GM12878 (cell line): ENCODE data around the gene AK4. TPM values are rescaled to one million over a fixed set of nuclear protein-coding genes. Genes with fewer than 3 reads are reported as not detected.

Experiments
- ATAC-seq: fragments of 200-7000 bp; cut with Tn5 transposase; 3 replicates; pipeline ENCODE4 v1.9.1; 2020; ENCODE audit warnings: mild to moderate bottlenecking, moderate library complexity
- BruUV-seq: library from RNA; stranded (reverse); fragments of 400-500 nt; replicated peaks from 2 replicates; lab custom pipeline; 2021; lab: Mats Ljungman, UMichigan
- CTCF ChIA-PET: fragments of 300-600 bp; sonication (Branson Sonifier 250); formaldehyde crosslinking; extraction: SDS; loops from one replicate; lab custom pipeline; 2021; ENCODE audit warnings: inconsistent platforms; lab: Yijun Ruan, JAX
- POLR2A ChIA-PET: fragments of 350-600 bp; formaldehyde crosslinking; extraction: SDS; loops from one replicate; lab custom pipeline; 2021; ENCODE audit warnings: inconsistent platforms; lab: Charles Lee
- RAD21 ChIA-PET: fragments of 300-600 bp; sonication (Branson Sonifier 250); formaldehyde crosslinking; loops from one replicate; lab custom pipeline; 2023; ENCODE audit warnings: antibody characterized with exemption; ENCODE audit not compliant: unreplicated experiment; lab: Charles Lee
- SMC1A ChIA-PET: fragments of 300-600 bp; sonication (Branson Sonifier 250); formaldehyde crosslinking; loops from one replicate; lab custom pipeline; 2023; ENCODE audit not compliant: unreplicated experiment, uncharacterized antibody; lab: Charles Lee
- DNase-seq: peaks from one replicate; pipeline ENCODE4 v3.0.0-alpha.2; 2011; ENCODE audit warnings: low read depth, low spot score
- FAIRE-seq: peaks from 3 replicates; lab custom pipeline; 2011; peaks lifted over from hg19 to GRCh38; lab: Jason Lieb, UNC
- H2AFZ ChIP-seq: 2 replicates; pipeline ENCODE4 v1.6.0; 2011; ENCODE audit warnings: low read depth, low read length, control low read depth; ENCODE audit not compliant: control insufficient read depth
- H3K27ac ChIP-seq: 2 replicates; pipeline ENCODE4 v1.5.1; 2011; ENCODE audit warnings: control low read depth; ENCODE audit not compliant: control insufficient read depth, insufficient read depth
- H3K27me3 ChIP-seq, 2 experiments: replicated peaks in 1 of 2; 2 replicates each; pipeline versions ENCODE4 v1.6.0 to v1.6.1; 2011; ENCODE audit warnings: low read length in 1 of 2; ENCODE audit not compliant: control insufficient read depth in 2 of 2, insufficient read depth in 2 of 2
- H3K36me3 ChIP-seq, 2 experiments: 2 replicates each; pipeline ENCODE4 v1.5.1; 2011; ENCODE audit warnings: low read length in 1 of 2; ENCODE audit not compliant: control insufficient read depth in 2 of 2, insufficient read depth in 2 of 2
- H3K4me1 ChIP-seq: 2 replicates; pipeline ENCODE4 v1.6.1; 2011; ENCODE audit warnings: mild to moderate bottlenecking, low read length, moderate library complexity, mixed read lengths; ENCODE audit not compliant: control insufficient read depth, insufficient read depth
- H3K4me2 ChIP-seq: 2 replicates; pipeline ENCODE4 v1.6.0; 2011; ENCODE audit warnings: control low read depth; ENCODE audit not compliant: control insufficient read depth, insufficient read depth
- H3K4me3 ChIP-seq: fragments of 200-600 bp; sonication (generic); 2 replicates; pipeline ENCODE4 v1.5.1; 2016
- H3K79me2 ChIP-seq: 2 replicates; pipeline ENCODE4 v1.6.0; 2011; ENCODE audit warnings: low read length; ENCODE audit not compliant: control insufficient read depth, insufficient read depth
- H3K9ac ChIP-seq: 2 replicates; pipeline ENCODE4 v1.8.0; 2011; ENCODE audit warnings: low read length, control low read depth, mixed read lengths; ENCODE audit not compliant: control insufficient read depth, insufficient read depth
- H3K9me3 ChIP-seq: replicated peaks from 3 replicates; pipeline ENCODE4 v1.5.1; 2011; ENCODE audit warnings: mild to moderate bottlenecking, low read length; ENCODE audit not compliant: control insufficient read depth, insufficient read depth
- H4K20me1 ChIP-seq: 2 replicates; pipeline ENCODE4 v1.6.0; 2011; ENCODE audit not compliant: control insufficient read depth, insufficient read depth
- ATF7 ChIP-seq: fragments of 450-650 bp; IDR thresholded peaks from 2 replicates; pipeline ENCODE4 v1.6.1; 2016; ENCODE audit warnings: low read depth, mild to moderate bottlenecking
- CBFB ChIP-seq: IDR thresholded peaks from 2 replicates; pipeline ENCODE4 v1.6.1; 2016; ENCODE audit warnings: antibody characterized with exemption, low read depth
- FOXM1 ChIP-seq: IDR thresholded peaks from 2 replicates; pipeline ENCODE4 v1.6.1; 2012; ENCODE audit warnings: low read depth, mild to moderate bottlenecking, inconsistent platforms, low read length, moderate library complexity
- KDM1A ChIP-seq: fragments of 200-600 bp; sonication (generic); IDR thresholded peaks from 2 replicates; pipeline ENCODE4 v1.6.1; 2016; ENCODE audit warnings: borderline replicate concordance
- NR2C2 ChIP-seq: IDR thresholded peaks from 2 replicates; pipeline ENCODE4 v1.6.1; 2011; ENCODE audit warnings: borderline replicate concordance, low read depth; ENCODE audit not compliant: control insufficient read depth, insufficient read length
- NR2F1 ChIP-seq: fragments of 450-650 bp; conservative IDR thresholded peaks from 2 replicates; pipeline ENCODE4 v1.6.1; 2017; ENCODE audit warnings: mild to moderate bottlenecking
- STAT1 ChIP-seq: fragments of 450-650 bp; conservative IDR thresholded peaks from 2 replicates; pipeline ENCODE4 v1.6.1; 2014; ENCODE audit warnings: antibody characterized with exemption, mild to moderate bottlenecking
- TARDBP ChIP-seq: IDR thresholded peaks from 2 replicates; pipeline ENCODE4 v1.6.1; 2016; ENCODE audit warnings: borderline replicate concordance
- YY1 ChIP-seq: IDR thresholded peaks from 2 replicates; pipeline ENCODE4 v1.6.1; 2011; ENCODE audit warnings: low read depth, mild to moderate bottlenecking, low read length
- ZNF622 ChIP-seq: fragments of 450-650 bp; IDR thresholded peaks from 2 replicates; pipeline ENCODE4 v1.6.1; 2017; ENCODE audit warnings: mild to moderate bottlenecking, inconsistent platforms
- ZSCAN29 ChIP-seq: fragments of 450-650 bp; IDR thresholded peaks from 2 replicates; pipeline ENCODE4 v1.6.1; 2017; ENCODE audit warnings: mild to moderate bottlenecking, moderate library complexity
- WGBS: methylation state at CpG from one replicate; pipeline ENCODE4 v1.1.6; 2016; ENCODE audit warnings: low lambda C conversion rate; ENCODE audit not compliant: insufficient replicate concordance, insufficient coverage; ENCODE audit errors: missing lambda C conversion rate; 5-methylcytosine and 5-hydroxymethylcytosine counted together
- in situ Hi-C: fragments of 300-500 bp; cut with MboI; formaldehyde crosslinking; loops from 9 replicates; pipeline ENCODE4 v1.14.3; 2018; ENCODE audit warnings: mixed read lengths
- intact Hi-C: fragments of 100-400 bp; cut with micrococcal nuclease; formaldehyde crosslinking; loops from one replicate; pipeline ENCODE4 v1.14.2; 2022; ENCODE audit not compliant: unreplicated experiment
- polyA plus RNA-seq, 11 experiments: library from polyadenylated mRNA; depleted of rRNA in 4 of 11; unstranded in 6 of 11; stranded (reverse) in 5 of 11; fragments of >200 nt; fragmentation: Nextera tagmentation in 4 of 11; fragmentation: Illumina TruSeq in 1 of 11; extraction: Ambion mirVana in 4 of 11; extraction: Trizol in 1 of 11; gene quantifications; 1 replicate in 1 of 11; 2 replicates in 10 of 11; pipeline versions ENCODE4 v1.2.1 to v1.2.3, GENCODE V29; 2011 to 2016; ENCODE audit warnings: inconsistent platforms in 2 of 11, missing spikeins in 2 of 11, low read depth in 1 of 11
- total RNA-seq, 4 experiments: library from RNA; depleted of rRNA in 3 of 4; stranded (reverse); fragments of >200 nt in 3 of 4; fragmentation: Illumina TruSeq in 1 of 4; extraction: Trizol in 1 of 4; gene quantifications; 2 replicates each; pipeline versions ENCODE4 v1.2.1 to v1.2.3, GENCODE V29; 2013 to 2021
- TF ChIP-seq, protein P1 (sequence below): IDR thresholded peaks from 2 replicates; pipeline ENCODE4 v1.6.1; 2011; ENCODE audit warnings: borderline replicate concordance, low read depth, mild to moderate bottlenecking, moderate library complexity, mixed read lengths, low read length; ENCODE audit not compliant: insufficient read depth; ENCODE audit errors: extremely low read length
- TF ChIP-seq, protein P2 (sequence below): IDR thresholded peaks from 2 replicates; pipeline ENCODE4 v1.6.1; 2012; ENCODE audit warnings: low read depth, low read length, improper control_type of control experiment
- TF ChIP-seq, protein P3 (sequence below): fragments of 450-650 bp; IDR thresholded peaks from 2 replicates; pipeline ENCODE4 v1.6.1; 2017; ENCODE audit warnings: mild to moderate bottlenecking, moderate library complexity

The AK4 gene
- total and polyA plus RNA-seq, 10 of the 15 experiments (the other 5 are each of a cell fraction or from before 2014, with no cell fraction given), result 23.9 to 161 (median 49.0) TPM

DNA sequence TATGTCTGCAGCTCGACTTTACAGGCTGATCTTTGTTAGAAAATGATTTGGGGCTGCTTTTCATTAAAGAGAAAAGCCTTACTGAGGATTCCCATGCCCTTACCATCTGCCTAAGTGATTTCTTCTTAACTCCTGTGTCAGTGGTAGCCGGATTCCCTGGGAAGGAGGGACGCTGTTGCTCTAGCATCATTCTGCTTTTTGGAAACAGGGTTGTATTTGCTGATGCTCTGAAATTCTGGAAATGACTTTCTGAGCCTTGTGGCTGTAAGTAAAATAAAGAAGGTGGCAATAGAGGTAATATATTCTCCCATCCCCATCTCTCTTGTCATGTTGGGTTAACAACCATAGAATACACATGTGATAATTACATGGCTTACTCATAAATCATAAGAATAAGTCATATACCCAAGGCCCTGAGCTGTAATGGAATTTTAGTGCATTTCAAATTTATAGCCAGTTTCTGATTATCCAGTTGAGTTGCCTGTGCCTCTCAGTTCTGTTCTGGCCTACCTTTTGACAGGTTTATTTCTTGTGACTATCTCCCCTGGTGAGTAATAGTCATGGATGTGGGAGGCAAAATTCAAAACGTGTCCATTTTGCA is 74.4 kb downstream of the AK4 start:
- Histone ChIP-seq H3K9me3 (no peaks in the 10 kb centered on the region), H3K4me1 (no peaks in the 10 kb centered on the region), H3K27me3 (no peaks in the 10 kb centered on the region), H3K27ac (no peak overlapping the region), H3K9ac (no peak overlapping the region), H3K4me3 (no peak overlapping the region), H2AFZ (no peak overlapping the region), H3K79me2 (no peaks in the 10 kb centered on the region), H3K36me3 (peaks cover 0 to 3% of the 10 kb centered on the region in 2 experiments; a peak in 1 of 4 replicates), H4K20me1 (no peaks in the 10 kb centered on the region), H3K4me2 (no peak overlapping the region)
- no peak for DNase-seq
- TF ChIP-seq ZNF622 (no peak), KDM1A (no peak), STAT1 (no peak), CBFB (no peak), TARDBP (no peak), ZSCAN29 (no peak), YY1 (no peak), NR2C2 (no peak), ATF7 (no peak), FOXM1 (no peak), NR2F1 (no peak)
- TF ChIP-seq, protein P1, sequence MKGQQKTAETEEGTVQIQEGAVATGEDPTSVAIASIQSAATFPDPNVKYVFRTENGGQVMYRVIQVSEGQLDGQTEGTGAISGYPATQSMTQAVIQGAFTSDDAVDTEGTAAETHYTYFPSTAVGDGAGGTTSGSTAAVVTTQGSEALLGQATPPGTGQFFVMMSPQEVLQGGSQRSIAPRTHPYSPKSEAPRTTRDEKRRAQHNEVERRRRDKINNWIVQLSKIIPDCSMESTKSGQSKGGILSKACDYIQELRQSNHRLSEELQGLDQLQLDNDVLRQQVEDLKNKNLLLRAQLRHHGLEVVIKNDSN, result no peak
- TF ChIP-seq, protein P2, sequence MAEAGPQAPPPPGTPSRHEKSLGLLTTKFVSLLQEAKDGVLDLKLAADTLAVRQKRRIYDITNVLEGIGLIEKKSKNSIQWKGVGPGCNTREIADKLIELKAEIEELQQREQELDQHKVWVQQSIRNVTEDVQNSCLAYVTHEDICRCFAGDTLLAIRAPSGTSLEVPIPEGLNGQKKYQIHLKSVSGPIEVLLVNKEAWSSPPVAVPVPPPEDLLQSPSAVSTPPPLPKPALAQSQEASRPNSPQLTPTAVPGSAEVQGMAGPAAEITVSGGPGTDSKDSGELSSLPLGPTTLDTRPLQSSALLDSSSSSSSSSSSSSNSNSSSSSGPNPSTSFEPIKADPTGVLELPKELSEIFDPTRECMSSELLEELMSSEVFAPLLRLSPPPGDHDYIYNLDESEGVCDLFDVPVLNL, result no peak
- TF ChIP-seq, protein P3, sequence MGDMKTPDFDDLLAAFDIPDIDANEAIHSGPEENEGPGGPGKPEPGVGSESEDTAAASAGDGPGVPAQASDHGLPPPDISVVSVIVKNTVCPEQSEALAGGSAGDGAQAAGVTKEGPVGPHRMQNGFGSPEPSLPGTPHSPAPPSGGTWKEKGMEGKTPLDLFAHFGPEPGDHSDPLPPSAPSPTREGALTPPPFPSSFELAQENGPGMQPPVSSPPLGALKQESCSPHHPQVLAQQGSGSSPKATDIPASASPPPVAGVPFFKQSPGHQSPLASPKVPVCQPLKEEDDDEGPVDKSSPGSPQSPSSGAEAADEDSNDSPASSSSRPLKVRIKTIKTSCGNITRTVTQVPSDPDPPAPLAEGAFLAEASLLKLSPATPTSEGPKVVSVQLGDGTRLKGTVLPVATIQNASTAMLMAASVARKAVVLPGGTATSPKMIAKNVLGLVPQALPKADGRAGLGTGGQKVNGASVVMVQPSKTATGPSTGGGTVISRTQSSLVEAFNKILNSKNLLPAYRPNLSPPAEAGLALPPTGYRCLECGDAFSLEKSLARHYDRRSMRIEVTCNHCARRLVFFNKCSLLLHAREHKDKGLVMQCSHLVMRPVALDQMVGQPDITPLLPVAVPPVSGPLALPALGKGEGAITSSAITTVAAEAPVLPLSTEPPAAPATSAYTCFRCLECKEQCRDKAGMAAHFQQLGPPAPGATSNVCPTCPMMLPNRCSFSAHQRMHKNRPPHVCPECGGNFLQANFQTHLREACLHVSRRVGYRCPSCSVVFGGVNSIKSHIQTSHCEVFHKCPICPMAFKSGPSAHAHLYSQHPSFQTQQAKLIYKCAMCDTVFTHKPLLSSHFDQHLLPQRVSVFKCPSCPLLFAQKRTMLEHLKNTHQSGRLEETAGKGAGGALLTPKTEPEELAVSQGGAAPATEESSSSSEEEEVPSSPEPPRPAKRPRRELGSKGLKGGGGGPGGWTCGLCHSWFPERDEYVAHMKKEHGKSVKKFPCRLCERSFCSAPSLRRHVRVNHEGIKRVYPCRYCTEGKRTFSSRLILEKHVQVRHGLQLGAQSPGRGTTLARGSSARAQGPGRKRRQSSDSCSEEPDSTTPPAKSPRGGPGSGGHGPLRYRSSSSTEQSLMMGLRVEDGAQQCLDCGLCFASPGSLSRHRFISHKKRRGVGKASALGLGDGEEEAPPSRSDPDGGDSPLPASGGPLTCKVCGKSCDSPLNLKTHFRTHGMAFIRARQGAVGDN, result no peak
- CTCF ChIA-PET, result interaction anchor here (0.8 to 2.0 kb wide), 2 partner anchors 10 to 13 kb away, joined by 3 to 7 read pairs; no protein-coding TSS in a partner anchor
- RAD21 ChIA-PET, result no interaction called here
- SMC1A ChIA-PET, result interaction anchor here (2.6 kb wide), 1 partner anchor 9 kb away, joined by 5 read pairs; no protein-coding TSS in a partner anchor
- intact Hi-C loops, result no loop called here
- POLR2A ChIA-PET, result no interaction called here
- in situ Hi-C loops, result loop anchor here (25.0 kb wide), 1 partner anchor 160 kb away; no protein-coding TSS in a partner anchor
- no peak for FAIRE-seq
- no TSS peak for BruUV-seq
- ATAC-seq, result no peak
- WGBS, result 66% methylated on average over 4 of the region's 4 CpGs
